Neural cell (in vitro differentiated cells): ENCODE results near the gene PTPRQ. TPM values are rescaled to one million over a fixed set of nuclear protein-coding genes. Genes with fewer than 3 reads are reported as not detected.

Experiments used
- H2AFZ ChIP-seq: fragments of 200-600, 300-800 bp; sonication (generic), shearing (Covaris generic); 2 replicates; pipeline ENCODE4 v1.6.0; 2014; ENCODE audit warnings: low read depth, mild to moderate bottlenecking, antibody characterized with exemption, low read length, moderate library complexity
- H3F3A ChIP-seq: fragments of 200-600 bp; shearing (Covaris generic); 2 replicates; pipeline ENCODE4 v1.6.1; 2016; ENCODE audit warnings: mild to moderate bottlenecking, moderate library complexity, mixed read lengths, antibody characterized with exemption, low read length; ENCODE audit not compliant: insufficient read depth, poor library complexity, severe bottlenecking
- H3K27ac ChIP-seq: fragments of 200-600, 300-800 bp; sonication (generic), shearing (Covaris generic); 2 replicates; pipeline ENCODE4 v1.5.1; 2014; ENCODE audit warnings: mild to moderate bottlenecking, low read length, moderate library complexity
- H3K27me3 ChIP-seq: fragments of 300-800, 200-600 bp; sonication (generic), shearing (Covaris generic); 2 replicates; pipeline ENCODE4 v1.6.0; 2014; ENCODE audit warnings: mild to moderate bottlenecking, low read depth, low read length, moderate library complexity; ENCODE audit not compliant: insufficient read depth
- H3K36me3 ChIP-seq: fragments of 300-800, 200-600 bp; sonication (generic), shearing (Covaris generic); 2 replicates; pipeline ENCODE4 v1.5.1; 2014; ENCODE audit warnings: mild to moderate bottlenecking, antibody characterized with exemption, low read length, moderate library complexity; ENCODE audit not compliant: insufficient read depth
- H3K4me2 ChIP-seq: fragments of 300-800, 200-600 bp; sonication (generic), shearing (Covaris generic); 2 replicates; pipeline ENCODE4 v1.6.0; 2014; ENCODE audit warnings: mild to moderate bottlenecking, low read length
- H3K4me3 ChIP-seq: fragments of 300-800, 200-600 bp; sonication (generic), shearing (Covaris generic); 2 replicates; pipeline ENCODE4 v1.5.1; 2014; ENCODE audit warnings: mild to moderate bottlenecking, low read length, moderate library complexity
- H3K79me2 ChIP-seq: fragments of 200-600 bp; shearing (Covaris generic); replicated peaks from 2 replicates; pipeline ENCODE4 v1.6.0; 2014; ENCODE audit warnings: mild to moderate bottlenecking, low read length, moderate library complexity; ENCODE audit not compliant: insufficient read depth
- H3K9ac ChIP-seq: fragments of 300-800, 200-600 bp; sonication (generic), shearing (Covaris generic); 2 replicates; pipeline ENCODE4 v1.6.1; 2016; ENCODE audit warnings: mild to moderate bottlenecking, low read length, mixed read lengths
- H3K9me2 ChIP-seq: fragments of 200-600 bp; shearing (Covaris generic); 2 replicates; pipeline ENCODE4 v1.6.1; 2016; ENCODE audit warnings: mild to moderate bottlenecking, low read length, mixed read lengths; ENCODE audit not compliant: insufficient read depth
- H3K9me3 ChIP-seq: fragments of 200-600, 300-800 bp; sonication (generic), shearing (Covaris generic); 2 replicates; pipeline ENCODE4 v1.6.1; 2016; ENCODE audit warnings: mild to moderate bottlenecking, mixed run types, low read length, moderate library complexity, mixed read lengths
- H4K20me1 ChIP-seq: fragments of 200-600 bp; shearing (Covaris generic); 2 replicates; pipeline ENCODE4 v1.6.1; 2016; ENCODE audit warnings: mild to moderate bottlenecking, mixed run types; ENCODE audit not compliant: insufficient read depth
- CTCF ChIP-seq: fragments of 450-650 bp; IDR thresholded peaks from 2 replicates; pipeline ENCODE4 v1.5.1; 2014; ENCODE audit warnings: antibody characterized with exemption, mild to moderate bottlenecking, moderate library complexity; ENCODE audit not compliant: poor library complexity, severe bottlenecking
- EP300 ChIP-seq: fragments of 450-650 bp; conservative IDR thresholded peaks from 2 replicates; pipeline ENCODE4 v1.6.1; 2014; ENCODE audit warnings: antibody characterized with exemption, mild to moderate bottlenecking, moderate library complexity; ENCODE audit not compliant: poor library complexity, severe bottlenecking
- EZH2 ChIP-seq: fragments of 200-600, 300-800 bp; shearing (Covaris generic), sonication (generic); IDR thresholded peaks from 2 replicates; pipeline ENCODE4 v1.6.1; 2014; ENCODE audit warnings: antibody characterized with exemption, low read length, borderline replicate concordance, mild to moderate bottlenecking; ENCODE audit not compliant: insufficient read depth, poor library complexity, severe bottlenecking
- MXI1 ChIP-seq: fragments of 450-650 bp; conservative IDR thresholded peaks from 2 replicates; pipeline ENCODE4 v1.6.1; 2014; ENCODE audit warnings: antibody characterized with exemption, mild to moderate bottlenecking; ENCODE audit not compliant: poor library complexity, severe bottlenecking
- POLR2AphosphoS5 ChIP-seq: IDR thresholded peaks from 2 replicates; pipeline ENCODE4 v1.6.1; 2012
- RAD21 ChIP-seq: fragments of 450-650 bp; conservative IDR thresholded peaks from 2 replicates; pipeline ENCODE4 v1.6.1; 2014; ENCODE audit warnings: antibody characterized with exemption, mild to moderate bottlenecking, moderate library complexity
- REST ChIP-seq: IDR thresholded peaks from 2 replicates; pipeline ENCODE4 v1.6.1; 2012; ENCODE audit warnings: borderline replicate concordance
- SMC3 ChIP-seq: fragments of 450-650 bp; conservative IDR thresholded peaks from 2 replicates; pipeline ENCODE4 v1.6.1; 2014; ENCODE audit warnings: antibody characterized with exemption, mild to moderate bottlenecking, moderate library complexity; ENCODE audit not compliant: poor library complexity
- TAF1 ChIP-seq: IDR thresholded peaks from 2 replicates; pipeline ENCODE4 v1.6.1; 2012; ENCODE audit warnings: low read depth
- polyA plus RNA-seq: library from polyadenylated mRNA; depleted of rRNA; stranded (reverse); fragments of >200 nt; gene quantifications from 2 replicates; pipeline ENCODE4 v1.2.3, GENCODE V29; 2014

The PTPRQ gene
- polyA plus RNA-seq, 1 donor from 2014 or later = not detected

GRCh38 chr12:80676856-80677255 lies 232.8 kb downstream of the PTPRQ start:
- Histone ChIP-seq H3K9ac (no peak overlapping the region), H4K20me1 (no peaks in the 10 kb centered on the region), H3K4me3 (no peak overlapping the region), H3K36me3 (no peaks in the 10 kb centered on the region), H3K4me2 (no peak overlapping the region), H3F3A (no peaks in the 10 kb centered on the region), H3K79me2 (no peaks in the 10 kb centered on the region), H3K9me2 (no peaks in the 10 kb centered on the region), H3K27me3 (no peaks in the 10 kb centered on the region), H2AFZ (no peak overlapping the region), H3K27ac (no peak overlapping the region), H3K9me3 (no peaks in the 10 kb centered on the region)
- no peak for TF ChIP-seq CTCF
- no peak for TF ChIP-seq TAF1
- no peak for TF ChIP-seq REST
- TF ChIP-seq MXI1 = no peak
- TF ChIP-seq EP300 = no peak
- no peak for TF ChIP-seq EZH2
- no peak for TF ChIP-seq POLR2AphosphoS5
- TF ChIP-seq SMC3 = no peak
- TF ChIP-seq RAD21 = no peak

- TF ChIP-seq EZH2 (no peak), CTCF (no peak), SMC3 (no peak), RAD21 (no peak), REST (no peak), TAF1 (no peak), EP300 (no peak), POLR2AphosphoS5 (no peak), MXI1 (no peak)
- H3K79me2 ChIP-seq = no peaks in the 10 kb centered on the region
- no peaks in the 10 kb centered on the region for H3K9me2 ChIP-seq
- H3K27ac ChIP-seq = no peak overlapping the region
- H3K4me2 ChIP-seq = no peak overlapping the region
- no peaks in the 10 kb centered on the region for H3F3A ChIP-seq
- H3K36me3 ChIP-seq = no peaks in the 10 kb centered on the region
- no peak overlapping the region for H2AFZ ChIP-seq
- H4K20me1 ChIP-seq = no peaks in the 10 kb centered on the region
- no peaks in the 10 kb centered on the region for H3K27me3 ChIP-seq
- no peak overlapping the region for H3K4me3 ChIP-seq
- no peaks in the 10 kb centered on the region for H3K9me3 ChIP-seq
- no peak overlapping the region for H3K9ac ChIP-seq
These were observed 234.0 kb downstream of the PTPRQ start for GRCh38 chr12:80677994-80678393.
